Measurements from ENCODE around the gene UBA7.

UBA7 gene

GRCh38 chr3:49805897-49806701 is 7.7 kb downstream of the UBA7 start:
- no peak for DNase-seq (ENCODE audit: low read depth in 2 of 2)

DNA sequence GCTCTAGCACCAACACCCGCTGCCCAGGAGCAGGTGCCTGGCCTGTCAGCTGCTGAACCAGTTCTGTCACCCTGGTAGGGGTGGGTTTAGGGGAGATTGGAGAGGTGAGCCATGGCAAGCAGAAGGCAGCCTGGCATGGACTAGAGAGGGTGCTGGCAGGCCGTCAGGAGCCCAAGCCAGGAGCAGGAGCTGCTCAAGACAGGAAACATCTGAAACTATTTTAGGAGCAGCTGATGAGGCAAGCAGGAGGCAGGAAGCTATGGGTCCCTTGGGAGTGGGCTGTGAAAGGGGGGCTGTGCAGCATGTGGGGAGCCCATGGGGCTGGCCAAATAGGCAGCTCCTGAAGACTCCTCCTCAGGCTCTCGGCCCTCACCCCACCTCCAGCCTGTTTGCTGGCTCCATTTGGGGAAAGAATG is 8.4 kb downstream of the UBA7 start:
- no peak for DNase-seq (ENCODE audit: low read depth in 2 of 2)

DNA sequence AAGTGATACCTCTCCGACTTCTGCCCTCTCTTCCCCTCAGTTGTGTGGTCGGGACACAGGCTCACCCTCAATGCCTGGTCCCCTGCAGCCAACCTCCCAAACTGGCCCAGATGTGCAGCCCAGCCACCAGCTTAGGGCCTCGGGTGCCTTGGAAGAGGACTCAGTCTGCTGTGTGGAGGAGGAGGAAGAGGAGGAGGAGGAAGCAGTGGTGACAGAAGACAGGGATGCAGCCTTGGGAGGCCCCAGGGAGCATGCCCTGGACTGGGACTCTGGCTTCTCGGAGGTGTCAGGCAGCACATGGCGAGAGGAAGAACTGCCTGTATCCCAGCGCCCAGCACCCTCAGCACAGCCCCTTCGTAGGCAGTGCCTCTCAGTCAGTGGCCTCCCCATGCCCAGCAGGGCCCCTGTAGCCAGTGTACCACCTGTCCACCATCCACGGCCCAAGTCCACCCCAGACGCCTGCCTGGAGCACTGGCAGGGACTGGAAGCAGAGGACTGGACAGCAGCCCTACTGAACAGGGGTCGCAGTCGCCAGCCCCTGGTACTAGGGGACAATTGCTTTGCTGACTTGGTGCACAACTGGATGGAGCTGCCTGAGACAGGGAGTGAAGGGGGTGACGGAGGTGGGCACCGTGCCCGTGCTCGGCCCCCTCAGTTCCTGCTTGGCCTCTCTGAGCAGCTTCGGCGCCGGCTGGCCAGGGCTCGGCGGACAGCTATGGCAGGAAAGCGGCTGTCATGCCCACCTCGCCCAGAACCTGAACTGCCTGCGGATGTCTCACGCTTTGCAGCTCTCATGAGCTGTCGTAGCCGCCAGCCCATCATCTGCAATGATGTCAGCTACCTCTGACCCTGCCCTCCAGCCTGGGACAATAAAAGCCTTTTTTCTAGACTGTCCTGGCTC is 9.4 kb downstream of the UBA7 start:
- no peak for DNase-seq (ENCODE audit: low read depth in 2 of 2)

DNA sequence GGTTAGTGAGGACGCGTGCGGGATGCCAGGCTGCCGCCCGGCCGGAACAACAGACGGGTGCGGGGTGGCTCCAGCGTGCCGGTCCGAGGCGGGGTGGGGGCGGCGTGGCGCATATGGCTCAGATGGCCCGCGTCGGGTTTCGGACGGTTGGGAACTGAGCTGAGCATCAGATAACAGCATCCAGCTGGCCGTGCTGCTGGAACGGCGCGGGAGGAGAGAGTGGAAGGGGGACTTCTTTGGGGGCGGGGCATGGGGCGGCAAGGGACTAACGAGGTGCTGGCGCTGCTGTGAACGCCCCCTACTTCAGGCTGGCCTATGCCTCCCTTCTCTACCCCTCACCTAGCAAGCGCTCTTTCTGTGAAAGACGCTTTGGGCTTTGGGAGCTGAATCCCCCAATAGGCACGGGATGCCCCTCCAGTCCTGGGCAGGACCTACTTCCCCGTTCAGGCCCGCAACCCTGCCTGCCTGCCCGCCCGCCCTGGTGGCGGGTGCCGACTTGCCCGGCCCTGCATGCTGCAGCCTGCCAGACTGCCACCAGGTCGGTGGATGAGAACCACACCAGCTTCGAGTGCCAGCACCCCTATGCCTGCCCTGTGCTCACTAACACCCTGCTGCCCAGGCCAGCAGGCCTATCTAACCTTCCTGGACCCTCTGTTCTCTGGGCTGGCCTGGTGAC is 10.2 kb downstream of the UBA7 start:
- peak in 1 of 2 donors; percentile 12 for DNase-seq (ENCODE audit: low read depth in 2 of 2)

DNA sequence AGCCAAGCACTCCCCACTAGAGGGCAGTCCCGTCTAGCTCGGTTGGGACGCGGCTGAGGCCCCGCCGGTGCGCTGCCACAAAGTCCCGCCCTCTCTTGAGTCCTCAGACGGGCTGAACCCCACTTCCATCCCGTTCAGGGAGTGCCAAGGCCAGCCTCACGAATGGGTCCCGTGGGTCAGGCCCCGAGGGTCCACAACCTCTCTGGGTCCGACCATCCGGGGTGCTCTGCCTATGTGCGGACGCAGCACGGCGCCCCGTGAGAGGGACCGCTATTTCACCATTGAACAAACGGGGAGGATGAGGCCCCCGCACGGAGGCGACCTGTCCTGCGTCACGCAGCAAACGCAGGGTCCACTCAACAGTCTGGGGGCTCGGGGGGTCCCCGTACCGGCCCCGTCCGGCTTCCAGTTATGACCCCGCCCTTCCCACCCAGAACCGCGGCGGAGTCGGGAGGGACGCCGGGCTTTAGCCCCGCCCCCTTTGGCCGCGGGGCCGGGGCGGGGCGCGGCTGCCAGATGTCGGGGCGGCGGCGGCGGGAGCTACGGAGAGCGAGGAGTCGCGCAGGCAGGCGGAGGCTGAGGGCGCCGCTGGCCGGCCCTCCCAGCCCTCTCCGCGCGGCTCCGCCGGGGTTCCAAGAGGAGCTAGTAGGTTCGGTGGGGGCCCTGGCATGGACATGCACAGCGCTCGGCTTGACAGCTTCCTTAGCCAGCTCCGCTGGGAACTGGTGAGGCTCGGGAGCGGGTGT is 10.9 kb downstream of the UBA7 start, which contains the start of gene INKA1:
Gene INKA1, plus strand, starts transcription at position 543 of the 746 bp plus-strand sequence. Its CDS starts 132 bp downstream, at position 675.
- peak; percentile 73 to 87 for DNase-seq (ENCODE audit: low read depth in 2 of 2)

GRCh38 chr3:49801160-49801559 is 12.6 kb downstream of the UBA7 start:
- no peak for DNase-seq (ENCODE audit: low read depth in 2 of 2)

GRCh38 chr3:49799761-49800160 is 14.0 kb downstream of the UBA7 start, which contains the start of gene CDHR4:
Gene CDHR4, minus strand, starts transcription at chr3:49799873. Its CDS starts 61 bp downstream, at chr3:49799812.
- no peak for DNase-seq (ENCODE audit: low read depth in 2 of 2)

DNA sequence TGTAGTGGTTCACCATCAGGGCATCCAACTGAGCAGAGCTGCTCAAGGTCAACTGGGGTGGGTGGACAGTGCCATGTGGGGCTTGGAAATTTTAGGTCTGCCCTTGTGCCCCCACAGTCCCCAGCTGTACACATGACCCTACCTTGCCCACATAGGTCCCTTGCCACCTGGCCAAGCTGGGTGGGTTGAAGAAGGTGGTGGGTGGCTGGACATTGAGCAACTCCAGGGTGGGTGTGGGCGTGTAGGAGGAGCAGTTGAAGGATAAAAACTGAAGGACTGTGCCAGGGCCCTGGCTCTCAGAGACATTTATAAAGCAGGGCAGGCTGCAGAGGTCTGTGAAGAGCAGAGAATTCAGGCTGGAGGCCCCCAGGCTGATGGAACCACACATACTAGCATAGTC is 14.6 kb downstream of the UBA7 start:
- DNase-seq (ENCODE audit: low read depth in 2 of 2): no peak

DNA sequence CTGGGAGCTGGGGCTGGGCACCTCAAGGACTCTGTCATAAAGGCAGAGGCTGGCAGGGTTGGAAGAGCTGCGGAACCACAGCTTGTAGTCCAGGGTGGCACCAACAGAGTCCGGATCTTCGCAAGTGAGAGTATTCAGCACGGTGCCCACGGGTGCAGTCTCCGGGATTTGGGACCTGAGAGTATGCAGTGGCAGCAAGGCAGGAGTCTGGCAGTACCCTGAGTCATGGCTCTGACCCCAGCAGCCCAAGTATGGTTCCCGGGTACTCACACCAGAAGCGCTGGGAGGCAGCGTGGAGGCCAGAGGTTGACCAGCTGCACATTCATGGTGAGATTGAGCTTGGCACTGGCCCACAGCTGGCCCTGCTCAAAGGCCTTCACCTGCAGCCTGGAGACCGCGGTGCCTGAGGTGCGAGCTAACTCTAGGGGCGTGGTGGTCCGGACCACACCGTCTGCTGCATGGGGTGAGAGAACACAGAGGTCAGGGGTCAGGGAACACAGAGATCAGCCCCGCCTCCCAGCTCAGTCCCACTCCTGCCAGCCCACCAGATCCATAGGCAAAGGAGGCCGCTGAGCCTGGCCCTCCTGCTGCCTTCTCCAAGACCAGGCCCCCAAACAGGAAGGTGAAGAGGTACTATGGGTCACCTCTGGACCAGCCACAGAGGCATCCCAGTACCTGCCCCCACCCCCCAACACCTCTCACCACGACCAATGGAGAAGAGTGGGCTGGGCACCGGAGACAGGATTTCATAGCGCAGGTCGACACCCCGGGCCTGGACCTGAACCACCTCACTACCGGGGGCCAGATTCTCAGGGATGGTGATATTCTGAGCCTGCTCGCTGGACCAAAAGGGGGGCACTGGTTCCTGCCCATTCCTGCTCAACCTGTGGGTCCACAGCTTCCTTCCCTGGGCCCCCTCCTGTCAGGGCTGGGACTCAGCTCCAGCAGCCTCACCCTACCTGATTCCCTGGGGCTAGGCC is 18.5 kb downstream of the UBA7 start:
- no peak for DNase-seq (ENCODE audit: low read depth in 2 of 2)

DNA sequence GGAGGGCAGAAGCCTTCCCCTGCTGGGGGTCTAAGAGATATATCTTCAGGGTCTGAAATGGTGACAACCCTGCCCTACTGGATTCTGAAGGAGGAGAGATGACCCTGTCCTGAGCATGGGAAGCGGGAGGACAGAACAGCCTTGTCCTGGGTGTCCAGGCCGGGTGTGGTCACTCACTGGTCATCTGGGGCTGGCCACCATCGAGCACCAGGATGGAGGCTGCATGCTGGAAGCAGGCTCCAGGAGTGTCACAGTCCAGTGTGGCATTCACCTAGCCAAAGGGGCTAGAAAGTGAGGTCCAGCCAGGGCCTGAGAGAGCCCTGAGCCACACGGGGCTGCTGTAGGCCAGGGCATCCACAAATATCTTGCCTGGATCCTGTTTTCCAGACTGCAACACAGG is 19.3 kb downstream of the UBA7 start:
- no peak for DNase-seq (ENCODE audit: low read depth in 2 of 2)

- no peak for DNase-seq (ENCODE audit: low read depth in 2 of 2)
These were observed 20.2 kb downstream of the UBA7 start for GRCh38 chr3:49793486-49794085.

GRCh38 chr3:49792371-49793150 is 21.2 kb downstream of the UBA7 start:
- DNase-seq (ENCODE audit: low read depth in 2 of 2): no peak

- no peak for DNase-seq (ENCODE audit: low read depth in 2 of 2)
These were observed 22.2 kb downstream of the UBA7 start for GRCh38 chr3:49791571-49791970.

DNA sequence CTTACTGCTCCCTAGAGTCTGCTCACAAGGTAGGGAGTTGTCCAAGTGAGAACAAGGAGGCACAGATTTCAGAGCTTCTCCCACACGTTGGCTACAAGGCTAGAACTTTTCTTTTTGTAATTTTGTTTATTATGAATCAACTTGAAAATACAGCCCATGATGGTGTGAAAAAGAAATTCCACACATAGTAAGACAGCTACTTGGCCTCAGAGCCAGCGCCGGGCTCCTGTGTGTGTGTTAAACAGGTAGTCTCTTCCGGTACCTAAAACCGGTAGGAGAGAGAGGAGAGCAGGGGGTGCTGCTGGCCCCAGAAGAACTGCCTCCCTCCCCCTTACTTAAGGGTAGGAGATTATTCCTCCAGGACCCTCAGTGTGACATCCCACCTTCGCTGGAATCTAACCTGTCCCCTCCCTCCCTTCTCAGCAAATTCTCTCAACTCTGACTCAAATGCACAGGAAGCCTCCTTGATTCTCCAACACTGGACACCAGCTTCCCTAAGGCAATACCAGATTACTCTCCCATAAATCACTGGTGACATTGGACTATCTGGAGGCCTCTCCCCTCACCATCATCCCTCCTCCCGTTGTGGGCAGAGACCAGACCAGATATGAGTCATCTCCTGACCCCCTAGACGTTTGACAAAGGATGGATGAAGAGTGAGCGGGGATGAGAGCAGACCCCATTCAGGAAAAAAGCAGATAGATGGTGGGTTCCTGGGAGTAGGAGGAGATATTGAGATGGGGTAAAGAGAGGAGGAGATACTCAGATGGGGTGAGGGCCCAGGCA is 22.9 kb downstream of the UBA7 start:
- no peak for DNase-seq (ENCODE audit: low read depth in 2 of 2)

GRCh38 chr3:49788056-49788455 is 25.7 kb downstream of the UBA7 start:
- no peak for DNase-seq (ENCODE audit: low read depth in 2 of 2)

GRCh38 chr3:49787536-49787935 is 26.2 kb downstream of the UBA7 start:
- DNase-seq (ENCODE audit: low read depth in 2 of 2): no peak

DNA sequence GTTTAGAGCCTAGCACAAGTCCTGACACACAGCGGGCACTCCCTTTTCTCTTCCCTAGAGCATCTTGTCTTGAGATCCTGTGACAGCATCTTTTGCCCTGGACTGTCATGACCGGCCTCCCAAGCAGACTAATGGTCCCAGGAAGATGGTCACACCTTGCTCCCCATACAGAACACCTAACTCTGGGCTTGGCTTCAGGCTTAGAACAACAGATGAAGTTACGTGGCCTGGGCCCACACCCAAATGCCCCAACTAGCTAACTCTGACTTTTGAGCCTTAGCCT is 26.6 kb downstream of the UBA7 start:
- DNase-seq (ENCODE audit: low read depth in 2 of 2): no peak
